NCI-H2029 treated with DMSO at 0.1 percent for 48 hours (cell line): Measurements from ENCODE around the gene B3GNT2.
"Not testable (repeated sequence)": the region's sequence is repeated elsewhere in the genome, so short reads cannot be mapped to it uniquely, and the experiment has no call there.

Experiments used
- DNase-seq: peaks from one replicate; lab custom pipeline; 2025; lab: John Stamatoyannopoulos, UW

Gene B3GNT2

GRCh38 chr2:62185475-62186155 is 10.3 kb upstream of the B3GNT2 start:
- no peak for DNase-seq

GRCh38 chr2:62186156-62186905 is 9.6 kb upstream of the B3GNT2 start:
- no peak for DNase-seq

- DNase-seq, result no peak
These were observed 8.7 kb upstream of the B3GNT2 start for GRCh38 chr2:62187246-62187645.

GRCh38 chr2:62188416-62188815 is 7.5 kb upstream of the B3GNT2 start:
- no peak for DNase-seq

GRCh38 chr2:62189196-62189595 is 6.7 kb upstream of the B3GNT2 start:
- DNase-seq, result no peak

GRCh38 chr2:62192811-62193210 is 3.1 kb upstream of the B3GNT2 start:
- DNase-seq, result no peak

- DNase-seq, result no peak
These were observed 1.1 kb upstream of the B3GNT2 start for GRCh38 chr2:62194558-62195420.

- DNase-seq, result no peak
These were observed 475 bp downstream of the B3GNT2 start for GRCh38 chr2:62196278-62196901.

GRCh38 chr2:62197011-62197924 is 1.4 kb downstream of the B3GNT2 start:
- DNase-seq, result no peak

- no peak for DNase-seq
These were observed 2.2 kb downstream of the B3GNT2 start for GRCh38 chr2:62197925-62198633.

- not testable (repeated sequence) for DNase-seq
These were observed 2.9 kb downstream of the B3GNT2 start for GRCh38 chr2:62198854-62199253.

GRCh38 chr2:62199392-62200125 is 3.6 kb downstream of the B3GNT2 start:
- no peak for DNase-seq

- no peak for DNase-seq
These were observed 4.5 kb downstream of the B3GNT2 start for GRCh38 chr2:62200291-62200841.

- no peak for DNase-seq
These were observed 5.0 kb downstream of the B3GNT2 start for GRCh38 chr2:62200868-62201267.

GRCh38 chr2:62201307-62201706 is 5.4 kb downstream of the B3GNT2 start:
- no peak for DNase-seq

GRCh38 chr2:62202019-62202722 is 6.3 kb downstream of the B3GNT2 start:
- no peak for DNase-seq

- no peak for DNase-seq
These were observed 6.8 kb downstream of the B3GNT2 start for GRCh38 chr2:62202729-62203128.

- no peak for DNase-seq
These were observed 7.5 kb downstream of the B3GNT2 start for GRCh38 chr2:62203459-62203858.

- DNase-seq, result no peak
These were observed 9.1 kb downstream of the B3GNT2 start for GRCh38 chr2:62204998-62205496.
